ENCODE measurements around the gene TRPV6. TPM values are rescaled to one million over a fixed set of nuclear protein-coding genes. Genes with fewer than 3 reads are reported as not detected.

TRPV6 gene
- not detected for total RNA-seq
- long read RNA-seq, result 0 reads

DNA sequence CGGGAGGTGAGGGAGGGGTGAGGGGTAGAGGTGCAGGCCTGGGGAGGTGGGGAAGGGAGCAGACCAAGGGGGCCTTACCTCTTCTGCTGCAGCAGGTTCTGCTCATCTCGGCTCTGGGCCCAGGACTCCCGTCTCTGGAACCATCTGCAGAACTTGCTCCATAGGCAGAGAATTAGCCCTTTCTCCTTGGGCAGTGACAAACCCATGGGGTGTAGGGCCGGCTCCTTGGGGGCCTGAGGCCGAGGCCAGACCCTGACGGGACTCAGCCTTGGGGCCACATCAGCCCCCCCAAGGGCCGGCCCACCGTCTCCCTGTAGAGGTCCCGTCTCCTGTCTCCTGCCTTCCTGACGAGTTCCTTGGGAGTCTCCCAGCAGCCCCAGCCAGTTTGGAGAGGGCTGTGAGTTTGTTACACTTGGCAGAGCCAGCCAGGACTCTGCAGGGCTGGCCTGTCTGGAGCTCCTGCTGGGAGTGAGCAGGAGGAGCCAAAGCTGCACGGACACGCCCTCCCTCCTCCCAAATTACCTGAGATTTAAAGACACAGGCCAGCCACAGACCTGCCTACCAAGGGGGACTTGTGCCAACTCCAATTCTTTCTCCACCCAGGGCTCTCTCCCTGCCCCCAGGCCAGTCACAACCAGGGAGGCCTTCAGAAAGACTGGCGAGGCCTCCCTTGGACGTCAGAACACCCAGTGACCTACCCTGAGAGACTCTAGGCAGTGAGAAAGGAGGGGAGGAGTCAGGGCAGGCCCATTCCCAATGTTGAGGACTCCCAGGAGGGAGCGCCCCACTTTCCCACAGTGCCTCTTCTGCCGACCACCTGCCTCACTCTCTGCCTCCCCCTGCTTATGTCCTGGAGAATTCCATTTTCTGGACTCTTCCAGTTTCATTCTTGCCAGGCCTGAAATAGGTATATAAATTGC is at the start of gene TRPV6:
Gene TRPV6 (minus strand): TSS at position 435 of the 920 bp plus-strand sequence.
- no peak for DNase-seq (ENCODE audit: missing footprints)
- ATAC-seq, result no peak
- intact Hi-C loops (cut with DNase I), result no loop called here

DNA sequence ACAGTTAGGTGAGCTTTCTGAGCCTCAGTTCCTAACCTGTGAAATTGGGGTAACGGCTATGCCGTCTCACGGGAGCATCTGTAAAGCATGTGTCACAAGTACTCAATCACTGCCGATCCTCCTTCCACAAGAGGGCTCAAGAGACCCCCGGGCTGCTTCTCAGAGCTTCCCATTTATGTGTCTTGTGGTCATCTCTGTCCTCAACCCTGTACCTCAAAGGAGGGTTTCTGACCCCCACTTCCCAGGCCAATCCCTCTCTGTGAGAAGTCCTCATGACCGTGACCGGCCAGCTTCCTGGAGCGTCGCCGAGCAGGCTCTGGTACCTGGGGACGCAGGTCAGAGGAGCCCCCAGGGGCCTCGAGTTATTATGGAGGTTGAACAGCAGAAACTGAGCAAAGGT is 48.5 kb upstream of the TRPV6 start:
- no peak for ATAC-seq
- intact Hi-C loops (cut with DNase I), result no loop called here

DNA sequence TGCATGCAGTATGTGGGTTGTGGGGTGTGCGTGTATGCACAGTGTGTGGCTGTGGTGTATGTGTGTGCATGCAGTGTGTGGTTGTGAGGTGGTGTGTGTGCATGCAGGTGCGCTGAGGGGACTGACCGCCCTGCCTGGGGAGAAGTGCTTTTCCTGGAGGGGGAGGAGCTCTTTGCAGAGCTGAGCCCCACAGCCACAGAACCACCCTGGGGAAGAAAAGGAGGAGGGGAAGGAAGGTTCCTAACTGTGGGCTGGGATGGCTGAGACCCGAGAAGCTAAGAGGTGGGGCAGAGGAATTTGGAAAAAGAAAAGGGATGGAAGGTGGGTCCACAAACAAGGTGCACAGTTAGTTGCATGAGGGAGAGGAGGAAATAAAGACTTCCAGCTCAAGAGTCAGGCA is 48.1 kb upstream of the TRPV6 start, which contains the start of gene TRPV5:
Gene TRPV5 (minus strand): TSS at position 123 of the 400 bp plus-strand sequence. CDS start 287 bp downstream, outside the sequence.
- intact Hi-C loops (cut with DNase I), result no loop called here
- DNase-seq (ENCODE audit: missing footprints), result no peak
- no peak for ATAC-seq

More for the DNA sequence above, 48.5 kb upstream of the TRPV6 start:
- DNase-seq (ENCODE audit: missing footprints), result no peak

DNA sequence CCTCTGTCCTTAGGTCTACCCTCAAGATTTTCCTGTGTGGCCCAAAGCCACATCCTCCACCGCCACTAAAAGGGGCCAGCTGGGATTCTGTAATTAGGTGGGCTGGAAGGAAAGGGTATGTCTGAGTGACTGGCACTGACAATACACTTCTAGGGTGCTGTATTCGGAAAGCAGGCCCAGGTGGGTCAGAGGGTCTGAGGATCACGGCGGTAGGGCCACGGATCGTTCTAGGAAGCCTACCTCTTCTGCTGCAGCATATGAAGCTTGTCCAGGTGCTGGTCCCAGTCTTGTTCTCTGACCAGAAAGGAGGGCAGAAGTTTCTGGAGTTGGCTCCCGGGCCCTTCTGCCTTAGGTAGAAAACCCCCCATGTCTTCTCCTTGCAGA is 47.5 kb upstream of the TRPV6 start:
- intact Hi-C loops (cut with DNase I), result no loop called here
- ATAC-seq (no peak), DNase-seq (ENCODE audit: missing footprints) (no peak)

DNA sequence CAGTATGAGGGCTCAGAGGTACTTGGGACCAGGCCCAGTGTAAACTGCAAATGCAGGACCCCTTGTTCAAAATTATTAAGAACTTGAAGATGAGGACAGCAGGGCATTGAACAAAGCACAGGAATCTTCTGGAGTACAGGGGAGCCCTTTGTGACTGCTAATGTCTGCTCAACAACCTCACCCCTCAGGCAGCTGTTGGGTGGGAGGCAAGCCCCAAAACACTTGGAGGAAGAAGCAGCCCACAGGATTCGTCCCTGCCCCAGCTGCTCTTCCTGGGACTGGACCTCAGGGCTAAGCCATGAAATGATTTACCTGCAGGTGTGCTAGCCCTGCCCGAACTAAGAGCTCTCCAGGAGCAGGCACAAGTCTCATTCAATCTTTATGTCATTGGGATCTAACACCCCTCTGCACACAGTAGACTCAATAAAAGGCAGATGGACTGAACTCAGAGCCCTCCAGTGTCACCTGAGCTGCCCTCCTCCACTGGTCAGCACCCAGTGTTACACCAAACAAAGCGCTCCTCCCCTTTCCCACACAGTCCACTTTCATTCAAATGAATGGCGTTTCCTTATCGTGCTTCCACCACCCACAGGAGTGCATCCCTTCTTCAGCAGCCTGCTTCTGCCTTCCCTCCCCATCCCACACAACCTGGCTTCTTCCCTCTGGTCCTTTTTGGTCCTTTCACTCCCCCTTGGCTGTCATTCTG is 47.0 kb upstream of the TRPV6 start:
- intact Hi-C loops (cut with DNase I), result no loop called here
- DNase-seq (ENCODE audit: missing footprints), result no peak
- no peak for ATAC-seq

DNA sequence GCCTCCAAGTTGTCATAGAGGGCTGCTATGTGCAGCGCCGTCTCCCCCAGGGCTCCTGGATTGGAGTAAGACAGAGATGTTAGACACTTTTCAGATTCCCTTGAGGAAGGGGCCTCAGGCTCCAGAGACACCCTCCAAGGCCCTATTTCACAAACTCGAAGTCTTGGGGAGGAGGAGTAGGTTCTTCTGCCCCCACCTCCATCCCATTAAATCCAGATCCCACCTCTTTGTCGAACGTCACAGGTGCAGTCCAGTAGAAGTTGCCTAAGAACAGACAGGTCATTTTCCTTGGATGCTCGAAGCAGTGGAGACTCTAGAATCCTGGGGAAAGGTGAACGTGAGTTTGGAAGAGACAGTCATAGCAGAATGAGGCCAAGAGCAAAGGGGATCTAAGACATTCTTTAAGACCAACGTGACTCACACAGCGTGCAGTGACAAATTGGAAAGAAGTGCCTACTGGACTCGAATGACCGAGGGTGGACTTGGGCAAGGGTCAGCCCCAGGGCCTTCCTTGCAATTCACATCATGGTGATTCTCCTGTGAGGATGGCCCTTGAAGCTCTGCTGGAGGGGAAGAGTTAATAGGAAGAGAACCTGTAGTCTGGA is 44.7 kb upstream of the TRPV6 start:
- DNase-seq (ENCODE audit: missing footprints), result no peak
- no peak for ATAC-seq
- intact Hi-C loops (cut with DNase I), result no loop called here

DNA sequence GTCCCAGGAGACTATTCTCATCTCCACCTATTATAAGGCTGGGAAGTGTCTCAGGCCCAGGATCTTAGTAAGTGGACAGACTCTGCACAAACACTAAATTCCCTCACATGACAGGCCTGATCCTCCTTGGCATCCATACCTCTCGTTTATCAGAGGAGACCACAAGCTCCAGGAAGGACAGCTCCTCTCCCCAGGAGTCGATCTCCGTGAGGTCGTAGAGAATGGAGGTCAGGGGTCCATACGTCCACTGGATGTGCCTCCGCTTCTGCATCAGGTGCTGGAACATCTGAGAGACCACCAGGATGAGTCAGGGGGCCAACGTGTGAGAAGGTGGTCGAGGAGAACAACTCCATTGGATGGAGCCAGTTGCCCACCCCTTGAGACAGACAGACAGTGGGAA is 42.4 kb upstream of the TRPV6 start:
- intact Hi-C loops (cut with DNase I), result no loop called here
- DNase-seq (ENCODE audit: missing footprints), result no peak
- ATAC-seq, result no peak

DNA sequence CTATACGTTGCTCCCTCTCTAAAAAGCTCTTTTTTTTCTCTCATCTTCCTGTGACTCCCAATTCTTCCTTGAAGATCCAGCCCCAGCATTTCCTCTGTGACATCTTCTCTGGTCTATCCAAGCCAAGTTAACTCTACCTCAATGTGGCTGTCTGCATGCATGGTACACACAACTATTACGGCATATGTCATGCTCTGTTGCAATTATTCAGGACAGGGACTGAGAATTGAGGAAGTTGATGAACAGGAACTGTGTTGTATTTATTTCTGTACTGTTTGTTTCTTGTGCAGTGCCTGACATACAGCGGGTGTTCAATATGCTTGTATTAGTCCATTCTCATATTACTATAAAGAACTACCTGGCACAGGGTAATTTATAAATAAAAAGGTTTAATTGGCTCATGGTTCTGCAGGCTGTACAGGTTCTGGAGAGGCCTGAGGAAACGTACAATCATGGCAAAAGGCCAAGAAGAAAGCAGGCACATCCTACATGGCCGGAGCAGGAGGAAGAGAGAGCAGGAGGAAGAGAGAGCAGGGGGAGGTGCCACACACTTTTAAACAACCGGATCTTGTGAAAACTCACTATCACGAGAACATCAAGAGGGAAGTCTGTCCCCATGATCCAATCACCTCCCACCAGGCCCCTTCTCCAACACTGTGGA is 41.7 kb upstream of the TRPV6 start:
- intact Hi-C loops (cut with DNase I), result no loop called here
- peak; percentile 72 for ATAC-seq
- no peak for DNase-seq (ENCODE audit: missing footprints)

DNA sequence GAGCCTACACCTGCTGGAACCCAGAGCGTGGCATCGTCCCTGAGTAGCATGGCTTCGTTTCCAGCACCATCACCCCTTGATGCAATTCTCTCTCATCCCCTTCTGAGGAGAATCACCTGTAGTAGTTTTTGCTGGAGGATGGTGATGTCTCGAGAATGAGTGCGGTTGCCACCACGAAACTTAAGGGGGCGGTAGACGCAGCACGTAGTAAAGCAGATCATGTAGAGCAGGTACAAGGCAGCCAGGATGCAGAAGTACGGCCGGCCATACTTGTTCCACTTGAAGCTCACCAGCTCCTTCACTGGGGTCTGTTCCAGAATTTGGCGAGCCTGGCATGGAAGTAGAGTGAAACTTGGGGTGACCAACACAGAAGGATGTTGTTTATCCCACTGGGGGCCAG is 39.9 kb upstream of the TRPV6 start:
- ATAC-seq (no peak), DNase-seq (ENCODE audit: missing footprints) (no peak)
- intact Hi-C loops (cut with DNase I), result no loop called here

DNA sequence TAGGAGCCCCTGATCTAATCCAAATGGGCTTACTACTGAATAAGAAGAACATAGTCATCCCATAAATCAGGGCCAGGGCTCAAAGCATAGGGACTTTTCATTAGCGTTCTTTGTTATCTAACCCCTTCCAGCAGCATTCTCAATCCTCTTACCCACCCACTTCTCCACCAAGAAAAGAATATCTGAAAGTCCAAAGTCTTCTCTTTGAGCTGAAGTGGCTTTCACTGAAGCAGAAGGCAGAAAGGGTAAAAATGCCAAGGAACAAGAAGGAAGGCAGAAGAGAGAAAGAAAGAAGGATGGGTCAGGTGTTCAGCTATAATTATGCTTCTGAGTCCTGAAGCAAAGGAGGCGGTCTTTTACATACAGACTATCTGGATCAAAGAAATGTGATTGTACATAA is 37.8 kb upstream of the TRPV6 start:
- no peak for ATAC-seq
- DNase-seq (ENCODE audit: missing footprints), result no peak
- intact Hi-C loops (cut with DNase I), result no loop called here

DNA sequence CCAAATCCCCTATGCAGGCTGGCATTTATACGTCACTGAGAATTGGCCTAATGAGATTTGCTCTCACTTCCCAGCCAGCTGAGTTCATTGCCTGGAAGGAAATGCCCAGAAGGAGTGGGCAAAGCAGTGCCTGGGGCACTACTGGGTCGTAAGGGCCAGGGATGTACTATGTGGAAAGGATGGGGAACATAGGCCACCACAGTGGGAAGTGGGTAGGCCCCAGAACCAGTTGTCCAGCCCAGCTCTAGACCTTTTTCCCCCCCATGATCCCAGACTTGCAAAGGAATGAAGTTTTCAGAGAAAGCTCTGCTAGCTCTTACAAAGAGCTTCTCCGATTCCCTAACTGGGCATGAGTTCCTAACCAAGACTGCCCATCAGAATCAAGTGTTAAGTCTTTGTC is 34.1 kb upstream of the TRPV6 start:
- DNase-seq (ENCODE audit: missing footprints) (no peak), ATAC-seq (no peak)
- intact Hi-C loops (cut with DNase I), result no loop called here

DNA sequence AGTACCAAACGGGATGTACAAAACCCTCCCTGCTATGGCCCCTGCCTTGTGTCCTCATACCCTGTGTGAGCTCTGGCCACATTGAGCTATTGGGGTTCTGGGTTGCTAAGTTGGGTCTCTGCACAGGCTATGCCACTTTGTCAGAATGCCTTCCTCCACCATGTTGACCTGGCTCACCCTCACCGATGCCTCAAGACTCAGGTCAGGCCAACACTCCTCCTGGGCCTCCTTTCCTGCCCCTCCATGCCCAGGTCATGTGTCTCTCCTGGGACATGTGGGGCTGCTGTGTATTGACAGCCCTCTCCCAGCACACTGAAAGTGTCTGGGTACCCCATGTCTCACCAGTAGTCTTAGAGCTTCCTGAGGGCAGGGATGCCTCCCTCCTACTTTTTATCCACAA is 33.4 kb upstream of the TRPV6 start:
- ATAC-seq, result no peak
- DNase-seq (ENCODE audit: missing footprints), result no peak
- intact Hi-C loops (cut with DNase I), result no loop called here

DNA sequence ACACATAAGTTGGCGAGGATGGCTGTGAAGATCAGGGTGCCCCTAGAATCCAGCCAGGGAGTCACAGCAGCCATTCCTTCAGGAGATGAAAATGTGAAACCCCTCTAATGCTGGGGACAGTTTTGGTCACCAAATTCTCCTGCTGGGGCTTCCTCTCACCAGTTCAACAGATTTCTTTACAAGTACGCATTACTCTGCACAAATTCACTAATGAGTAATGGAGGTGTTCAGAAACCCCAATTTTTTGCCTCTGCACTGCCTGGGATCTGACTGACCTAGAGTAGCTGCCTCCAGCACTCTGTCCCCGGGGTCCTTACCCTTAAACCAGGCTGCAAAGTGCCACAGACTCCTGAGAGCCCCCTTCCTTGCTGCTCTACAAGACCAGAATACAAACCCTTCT is 31.9 kb upstream of the TRPV6 start:
- ATAC-seq (no peak), DNase-seq (ENCODE audit: missing footprints) (no peak)
- intact Hi-C loops (cut with DNase I), result no loop called here

DNA sequence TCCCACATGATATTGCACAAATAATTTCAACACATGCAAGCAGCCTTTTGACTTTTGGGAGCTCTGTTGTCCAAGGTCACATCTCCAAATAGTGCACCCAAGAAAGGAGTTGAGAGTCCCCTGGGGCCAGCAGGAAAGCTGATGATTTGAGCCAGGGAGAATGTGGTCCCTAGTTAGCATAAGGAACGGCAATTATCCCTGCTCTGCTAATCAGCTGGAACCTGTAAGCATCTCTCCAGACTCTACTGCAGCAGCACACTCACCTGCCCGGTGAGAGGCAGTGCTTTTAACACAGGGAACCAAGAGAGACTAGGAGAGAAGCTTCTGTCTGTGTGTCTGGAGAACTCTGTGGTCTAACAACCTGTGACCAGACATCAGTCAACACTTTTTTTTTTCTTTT is 31.0 kb upstream of the TRPV6 start:
- intact Hi-C loops (cut with DNase I), result no loop called here
- ATAC-seq, result no peak
- no peak for DNase-seq (ENCODE audit: missing footprints)

DNA sequence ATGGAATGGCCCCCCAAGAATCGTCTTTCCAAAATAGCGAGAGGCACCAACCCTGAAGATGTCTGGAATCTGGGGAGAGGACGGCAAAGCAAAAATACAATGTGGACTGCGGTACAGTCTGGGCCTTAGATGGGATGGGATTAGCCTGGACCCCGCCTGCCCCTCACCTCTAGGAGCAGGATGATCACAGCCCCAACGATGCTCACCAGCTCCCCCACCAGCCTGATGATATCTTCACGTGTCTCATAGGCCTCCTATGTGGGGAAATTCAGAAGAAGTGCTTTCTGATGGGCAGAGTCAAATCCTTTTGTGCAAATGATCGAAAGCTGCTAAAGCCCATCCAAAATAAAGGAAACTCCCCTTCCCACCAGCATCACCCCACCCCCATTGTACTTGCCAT is 29.8 kb upstream of the TRPV6 start:
- intact Hi-C loops (cut with DNase I), result no loop called here
- ATAC-seq, result no peak
- DNase-seq (ENCODE audit: missing footprints), result no peak

DNA sequence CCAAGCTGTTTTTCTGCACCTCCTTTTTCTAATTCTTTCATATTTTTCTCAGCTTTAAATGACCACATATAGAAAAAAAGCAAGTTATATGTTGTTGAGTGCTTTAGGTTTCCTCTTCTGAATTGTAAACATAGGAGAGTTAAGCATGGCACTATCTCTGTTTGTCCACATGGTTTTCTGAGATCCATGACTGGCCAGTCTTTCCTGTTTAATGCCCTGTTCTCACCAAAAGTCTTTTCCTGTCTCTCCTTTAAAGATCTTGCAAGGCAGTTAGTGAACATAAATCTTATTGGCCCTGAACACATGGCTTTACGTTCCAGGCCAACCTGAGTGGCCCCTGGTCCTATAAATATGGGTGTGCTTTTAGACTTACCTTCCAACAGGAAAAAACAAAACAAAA is 28.6 kb upstream of the TRPV6 start:
- ATAC-seq, result no peak
- intact Hi-C loops (cut with DNase I), result no loop called here
- no peak for DNase-seq (ENCODE audit: missing footprints)

DNA sequence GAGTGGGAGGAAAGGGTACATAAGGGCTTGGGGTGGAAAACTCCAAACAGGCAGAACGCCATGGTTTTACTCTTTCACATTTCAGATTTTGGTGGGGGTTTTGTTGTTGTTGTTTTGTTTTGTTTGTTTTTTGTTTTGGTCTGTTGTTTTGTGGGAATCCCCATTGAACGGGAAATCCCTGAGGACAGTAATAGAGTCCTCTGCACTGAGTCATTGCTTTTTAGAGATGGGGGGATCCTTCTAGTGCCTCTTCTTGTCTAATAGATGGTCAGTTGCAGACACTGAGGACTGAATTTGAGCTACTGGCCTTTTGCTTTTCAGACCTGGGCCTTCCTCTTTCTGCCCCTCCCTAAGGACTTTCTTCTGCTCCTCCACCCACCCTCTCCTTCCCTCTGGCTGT is 28.0 kb upstream of the TRPV6 start:
- no peak for DNase-seq (ENCODE audit: missing footprints)
- ATAC-seq, result no peak
- intact Hi-C loops (cut with DNase I), result no loop called here

DNA sequence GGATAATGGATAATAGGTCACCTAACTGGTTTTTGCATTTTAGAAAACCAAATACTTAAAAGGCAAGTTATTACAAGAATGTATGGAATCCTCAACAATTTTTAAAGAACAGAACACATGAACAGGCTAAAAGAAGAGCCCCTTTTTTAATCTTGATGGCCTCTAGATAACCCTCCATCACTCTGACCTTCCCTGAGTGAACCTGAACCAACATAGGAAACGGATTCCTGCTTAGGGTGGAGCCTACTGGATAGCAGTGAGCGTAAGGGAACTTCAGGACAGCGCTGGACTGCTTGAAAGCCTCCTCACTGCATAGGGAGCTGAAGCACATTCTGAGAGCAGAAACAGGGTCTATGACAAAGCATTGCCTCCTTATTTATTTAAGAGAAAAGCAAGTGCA is 27.5 kb upstream of the TRPV6 start:
- DNase-seq (ENCODE audit: missing footprints) (no peak), ATAC-seq (no peak)
- intact Hi-C loops (cut with DNase I), result no loop called here

DNA sequence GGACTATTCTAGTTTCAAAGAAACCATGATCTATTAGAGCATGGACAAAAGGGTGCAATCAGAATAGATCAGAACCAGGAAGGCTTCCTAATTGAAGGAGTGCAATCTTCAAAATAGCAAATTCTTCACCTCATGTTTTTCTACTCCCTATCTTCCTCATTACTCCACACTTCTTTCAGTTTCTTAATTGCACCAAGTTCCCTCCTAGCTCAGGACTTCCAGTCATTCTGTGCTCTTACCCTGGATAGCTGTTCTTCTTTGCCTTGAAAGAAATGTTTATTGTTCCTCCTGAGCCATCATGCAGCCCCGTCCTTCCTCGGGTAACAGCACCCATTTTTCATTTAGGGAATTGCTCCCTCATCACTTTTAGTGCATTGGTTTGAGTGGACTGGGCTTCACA is 24.9 kb upstream of the TRPV6 start:
- intact Hi-C loops (cut with DNase I), result no loop called here
- no peak for DNase-seq (ENCODE audit: missing footprints)
- ATAC-seq, result no peak
